Amniotic epithelial cell (primary cell): ENCODE data around the gene PPP2R1B.
"Not testable (repeated sequence)": the region's sequence is repeated elsewhere in the genome, so short reads cannot be mapped to it uniquely, and the experiment has no call there.

Experiments used
- DNase-seq: peaks from one replicate; pipeline ENCODE4 v3.0.0-alpha.2; 2010; ENCODE audit warnings: low read depth

PPP2R1B gene

GRCh38 chr11:111765984-111766833, at the start of gene PPP2R1B:
Gene PPP2R1B (minus strand): TSS chr11:111766389. CDS start chr11:111766361, 28 bp downstream.
- DNase-seq, result peak; percentile 67

- peak; percentile 75 for DNase-seq
Measured at GRCh38 chr11:111815489-111815888, 49.3 kb upstream of the PPP2R1B start.

- peak; percentile 92 for DNase-seq
Measured at GRCh38 chr11:111814557-111815320, 48.5 kb upstream of the PPP2R1B start.

- DNase-seq, result peak; percentile 58
Measured at GRCh38 chr11:111814106-111814505, 47.9 kb upstream of the PPP2R1B start.

GRCh38 chr11:111812211-111812610, 46.0 kb upstream of the PPP2R1B start:
- no peak for DNase-seq

- no peak for DNase-seq
Measured at GRCh38 chr11:111811445-111811844, 45.3 kb upstream of the PPP2R1B start.

- DNase-seq, result no peak
Measured at GRCh38 chr11:111808834-111809233, 42.6 kb upstream of the PPP2R1B start.

- DNase-seq, result no peak
Measured at GRCh38 chr11:111808063-111808588, 41.9 kb upstream of the PPP2R1B start.

- DNase-seq, result no peak
Measured at GRCh38 chr11:111807076-111807475, 40.9 kb upstream of the PPP2R1B start.

- no peak for DNase-seq
Measured at GRCh38 chr11:111801135-111801534, 34.9 kb upstream of the PPP2R1B start.

GRCh38 chr11:111798279-111798678, 32.1 kb upstream of the PPP2R1B start:
- DNase-seq, result no peak

GRCh38 chr11:111797145-111797581, 31.0 kb upstream of the PPP2R1B start:
- DNase-seq, result peak; percentile 45

GRCh38 chr11:111796696-111797095, 30.5 kb upstream of the PPP2R1B start:
- no peak for DNase-seq

- DNase-seq, result peak; percentile 89
Measured at GRCh38 chr11:111795334-111795985, 29.3 kb upstream of the PPP2R1B start.

- DNase-seq, result peak; percentile 68
Measured at GRCh38 chr11:111793863-111794262, 27.7 kb upstream of the PPP2R1B start.

- peak; percentile 55 for DNase-seq
Measured at GRCh38 chr11:111792955-111793500, 26.8 kb upstream of the PPP2R1B start.

- peak; percentile 53 for DNase-seq
Measured at GRCh38 chr11:111792314-111792713, 26.1 kb upstream of the PPP2R1B start.

GRCh38 chr11:111788464-111788863, 22.3 kb upstream of the PPP2R1B start:
- no peak for DNase-seq

GRCh38 chr11:111788051-111788450, 21.9 kb upstream of the PPP2R1B start:
- no peak for DNase-seq

GRCh38 chr11:111785886-111786412, 19.8 kb upstream of the PPP2R1B start:
- no peak for DNase-seq

- no peak for DNase-seq
Measured at GRCh38 chr11:111785076-111785475, 18.9 kb upstream of the PPP2R1B start.

- DNase-seq, result not testable (repeated sequence)
Measured at GRCh38 chr11:111784311-111784710, 18.1 kb upstream of the PPP2R1B start.
